HAP-1 (cell line): Measurements from ENCODE around the gene DAB1.

Experiments used
- DNase-seq, 2 experiments: peaks; one replicate each; pipeline ENCODE4 v3.0.0-alpha.2; 2016 to 2020; ENCODE audit warnings: low spot score in 2 of 2
- H3K27me3 ChIP-seq: fragments of 250-450 bp; sonication (Bioruptor Pico); 2 replicates; pipeline ENCODE4 v1.5.1; 2020; ENCODE audit warnings: low read depth, mild to moderate bottlenecking, moderate library complexity
- H3K36me3 ChIP-seq: fragments of 250-450 bp; sonication (Bioruptor Pico); replicated peaks from 2 replicates; pipeline ENCODE4 v1.5.1; 2020; ENCODE audit warnings: mild to moderate bottlenecking
- H3K4me1 ChIP-seq: fragments of 250-450 bp; sonication (Bioruptor Pico); 2 replicates; pipeline ENCODE4 v1.5.1; 2020; ENCODE audit warnings: mild to moderate bottlenecking
- H3K4me3 ChIP-seq: fragments of 250-450 bp; sonication (Bioruptor Pico); 2 replicates; pipeline ENCODE4 v1.5.1; 2020; ENCODE audit warnings: mild to moderate bottlenecking, moderate library complexity
- H3K9me3 ChIP-seq: fragments of 250-450 bp; sonication (Bioruptor Pico); 2 replicates; pipeline ENCODE4 v1.5.1; 2020; ENCODE audit warnings: mild to moderate bottlenecking, moderate library complexity
- in situ Hi-C: fragments of 300-500 bp; cut with MboI; formaldehyde crosslinking; loops from 3 replicates; pipeline ENCODE4 v1.14.3; 2020; ENCODE audit warnings: low sequenced_read_pairs, inconsistent platforms, mixed read lengths

Gene DAB1

DNA sequence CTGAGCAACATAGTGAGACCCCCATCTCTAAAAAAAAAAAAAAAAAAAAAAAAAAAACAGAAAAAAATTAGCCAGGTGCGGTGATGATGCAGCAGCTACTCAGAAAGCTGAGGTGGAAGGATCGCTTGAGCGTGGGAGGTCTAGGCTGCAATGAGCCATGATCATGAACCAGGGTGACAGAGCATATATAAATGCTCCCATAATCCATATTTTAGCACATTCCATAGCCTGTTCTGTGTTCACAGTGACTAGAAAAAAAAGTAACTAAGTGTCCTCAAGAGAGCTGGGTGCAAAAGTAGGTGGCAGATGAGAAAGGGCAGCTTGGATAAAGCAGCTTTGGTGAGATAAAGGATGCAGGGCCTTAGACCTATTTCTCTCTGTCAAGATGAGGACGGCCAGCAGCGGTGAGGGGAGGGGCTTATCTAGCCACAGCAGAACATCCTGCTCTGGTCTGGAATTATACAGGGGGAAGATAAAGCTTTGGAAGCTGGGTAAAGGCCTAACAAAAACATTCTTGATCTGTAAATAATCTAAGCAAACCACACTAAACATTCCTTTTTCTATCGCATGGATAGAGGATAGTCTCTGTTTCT is 205.3 kb downstream of the DAB1 start:
- in situ Hi-C loops: no loop called here
- Histone ChIP-seq H3K36me3 (no peaks in the 10 kb centered on the region), H3K27me3 (no peaks in the 10 kb centered on the region), H3K9me3 (no peaks in the 10 kb centered on the region), H3K4me1 (no peaks in the 10 kb centered on the region), H3K4me3 (no peak overlapping the region)
- DNase-seq: no peak

DNA sequence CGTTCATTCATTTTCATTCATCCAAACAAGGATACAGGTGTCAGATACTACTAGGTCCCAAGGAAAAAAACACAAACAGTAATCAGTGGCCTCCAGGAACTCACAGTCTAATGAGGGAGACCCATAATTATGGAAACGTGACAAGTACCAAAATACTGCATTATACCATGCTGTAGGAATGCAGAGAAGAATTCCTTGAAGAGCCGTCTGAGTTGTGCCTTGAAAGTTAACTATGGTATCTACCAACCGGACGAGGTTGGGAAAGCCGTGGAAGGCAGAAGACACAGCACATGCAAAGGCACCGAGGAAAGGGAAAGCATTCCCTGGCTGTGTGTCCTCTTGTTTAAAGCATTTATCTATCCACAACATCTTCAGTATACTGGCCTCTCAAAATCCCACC is 206.0 kb downstream of the DAB1 start:
- Histone ChIP-seq H3K36me3 (no peaks in the 10 kb centered on the region), H3K4me3 (no peak overlapping the region), H3K4me1 (no peaks in the 10 kb centered on the region), H3K27me3 (no peaks in the 10 kb centered on the region), H3K9me3 (no peaks in the 10 kb centered on the region)
- no peak for DNase-seq
- in situ Hi-C loops: no loop called here

- H3K4me1 ChIP-seq: no peaks in the 10 kb centered on the region
- in situ Hi-C loops: no loop called here
- H3K4me3 ChIP-seq: no peak overlapping the region
- no peaks in the 10 kb centered on the region for H3K27me3 ChIP-seq
- DNase-seq: no peak
- H3K36me3 ChIP-seq: no peaks in the 10 kb centered on the region
- H3K9me3 ChIP-seq: no peaks in the 10 kb centered on the region
Measured at GRCh38 chr1:57214951-57215575, 208.8 kb downstream of the DAB1 start.

- Histone ChIP-seq H3K9me3 (no peaks in the 10 kb centered on the region), H3K27me3 (no peaks in the 10 kb centered on the region), H3K4me3 (no peak overlapping the region), H3K36me3 (no peaks in the 10 kb centered on the region), H3K4me1 (no peaks in the 10 kb centered on the region)
- in situ Hi-C loops: no loop called here
- DNase-seq: no peak
Measured at GRCh38 chr1:57210881-57211280, 213.0 kb downstream of the DAB1 start.

DNA sequence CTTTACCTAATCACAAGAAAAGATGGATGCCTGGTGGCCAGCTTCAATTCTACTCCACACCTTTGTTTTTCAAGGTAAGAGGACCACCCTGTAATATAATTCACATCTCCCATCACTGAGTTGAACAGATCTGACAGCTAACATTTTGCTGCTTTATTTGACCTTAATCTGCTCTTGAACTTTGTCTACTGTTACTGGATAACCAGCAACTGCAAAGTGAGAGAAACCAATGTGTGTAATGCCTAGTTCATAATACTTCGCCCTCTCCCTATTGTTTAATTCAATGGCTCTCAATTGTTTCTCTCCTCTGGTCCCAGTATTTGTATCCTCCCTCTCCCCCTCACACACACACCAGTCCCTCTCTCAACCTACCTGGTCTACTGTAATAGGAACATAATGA is 214.4 kb downstream of the DAB1 start:
- no peak overlapping the region for H3K4me3 ChIP-seq
- in situ Hi-C loops: no loop called here
- H3K27me3 ChIP-seq: no peaks in the 10 kb centered on the region
- H3K9me3 ChIP-seq: no peaks in the 10 kb centered on the region
- H3K36me3 ChIP-seq: no peaks in the 10 kb centered on the region
- no peaks in the 10 kb centered on the region for H3K4me1 ChIP-seq
- no peak for DNase-seq

GRCh38 chr1:57208741-57209302 is 215.0 kb downstream of the DAB1 start:
- no peak overlapping the region for H3K4me3 ChIP-seq
- no peaks in the 10 kb centered on the region for H3K27me3 ChIP-seq
- in situ Hi-C loops: no loop called here
- no peaks in the 10 kb centered on the region for H3K4me1 ChIP-seq
- no peak for DNase-seq
- no peaks in the 10 kb centered on the region for H3K36me3 ChIP-seq
- H3K9me3 ChIP-seq: no peaks in the 10 kb centered on the region

GRCh38 chr1:57206038-57206437 is 217.8 kb downstream of the DAB1 start:
- H3K36me3 ChIP-seq: no peaks in the 10 kb centered on the region
- H3K4me1 ChIP-seq: no peaks in the 10 kb centered on the region
- no peak overlapping the region for H3K4me3 ChIP-seq
- H3K27me3 ChIP-seq: no peaks in the 10 kb centered on the region
- in situ Hi-C loops: no loop called here
- no peak for DNase-seq
- no peaks in the 10 kb centered on the region for H3K9me3 ChIP-seq

DNA sequence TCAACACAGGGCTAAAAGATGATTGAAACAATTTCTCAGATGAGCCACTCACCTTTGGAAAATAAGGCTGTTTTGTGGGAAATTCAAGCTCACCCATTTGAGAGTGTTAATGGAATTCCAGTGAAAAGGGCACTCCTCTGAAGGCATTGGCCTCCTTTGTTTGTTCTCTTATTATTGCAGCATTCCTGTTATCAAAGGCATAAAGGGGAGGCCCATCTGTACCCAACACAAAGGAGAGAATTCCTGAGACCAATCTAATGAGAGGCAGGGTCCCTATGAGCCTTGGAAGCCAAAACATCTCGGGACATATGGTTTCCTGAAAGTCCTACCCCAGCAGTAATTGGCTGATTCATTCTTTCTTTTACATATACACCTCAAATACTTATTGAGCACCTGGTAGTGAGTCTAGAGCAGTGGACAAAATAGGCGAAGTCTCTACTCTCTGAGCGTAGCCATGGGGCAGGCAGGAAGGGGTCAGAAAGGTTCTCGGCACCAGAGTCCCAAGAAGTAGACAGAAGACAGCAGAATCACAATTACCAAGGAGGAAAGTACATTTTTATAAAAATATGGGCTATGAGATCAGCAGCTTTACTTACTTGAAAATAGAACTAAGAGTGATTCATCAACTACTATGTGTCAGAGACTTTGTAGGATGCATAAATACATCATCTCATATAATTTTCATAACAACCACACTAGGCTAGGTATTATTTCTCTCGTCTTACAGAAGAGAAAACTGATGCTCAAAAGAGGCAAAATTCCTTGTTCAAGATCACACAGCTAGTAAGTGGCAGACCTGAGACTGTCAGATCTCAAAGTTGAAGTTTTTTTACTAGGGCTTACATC is 218.7 kb downstream of the DAB1 start:
- H3K27me3 ChIP-seq: no peaks in the 10 kb centered on the region
- no peak overlapping the region for H3K4me3 ChIP-seq
- no peaks in the 10 kb centered on the region for H3K4me1 ChIP-seq
- peak in 1 of 2 experiments; percentile 26 for DNase-seq
- H3K9me3 ChIP-seq: no peaks in the 10 kb centered on the region
- in situ Hi-C loops: no loop called here
- no peaks in the 10 kb centered on the region for H3K36me3 ChIP-seq

DNA sequence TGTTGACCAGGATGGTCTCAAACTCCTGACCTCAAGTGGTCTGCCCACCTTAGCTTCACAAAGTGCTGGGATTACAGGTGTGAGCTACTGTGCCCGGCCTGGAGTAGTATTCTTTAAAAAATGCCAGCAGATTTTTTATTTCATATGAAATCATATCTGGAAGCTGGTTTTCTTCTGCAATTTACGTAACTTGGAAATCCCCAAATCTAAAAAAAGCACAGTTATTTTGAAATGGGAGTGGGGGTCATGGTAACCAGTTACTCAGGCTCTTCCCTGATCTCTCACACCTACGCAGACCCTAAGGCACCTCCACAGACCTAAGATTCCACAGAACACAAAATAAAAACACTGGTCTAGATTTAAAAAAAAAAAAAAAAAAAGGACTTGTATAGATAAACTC is 219.8 kb downstream of the DAB1 start:
- in situ Hi-C loops: no loop called here

GRCh38 chr1:57202241-57202640 is 221.6 kb downstream of the DAB1 start:
- H3K27me3 ChIP-seq: no peaks in the 10 kb centered on the region
- no peak overlapping the region for H3K4me3 ChIP-seq
- H3K9me3 ChIP-seq: no peaks in the 10 kb centered on the region
- H3K36me3 ChIP-seq: no peaks in the 10 kb centered on the region
- DNase-seq: no peak
- in situ Hi-C loops: no loop called here
- H3K4me1 ChIP-seq: no peaks in the 10 kb centered on the region

More for the DNA sequence above, 219.8 kb downstream of the DAB1 start:
- Histone ChIP-seq H3K36me3 (no peaks in the 10 kb centered on the region), H3K27me3 (no peaks in the 10 kb centered on the region), H3K4me1 (no peaks in the 10 kb centered on the region), H3K9me3 (no peaks in the 10 kb centered on the region), H3K4me3 (no peak overlapping the region)
- no peak for DNase-seq

GRCh38 chr1:57198912-57199311 is 224.9 kb downstream of the DAB1 start:
- in situ Hi-C loops: no loop called here
- no peak for DNase-seq
- no peaks in the 10 kb centered on the region for H3K36me3 ChIP-seq
- no peaks in the 10 kb centered on the region for H3K9me3 ChIP-seq
- H3K27me3 ChIP-seq: no peaks in the 10 kb centered on the region
- H3K4me3 ChIP-seq: no peak overlapping the region
- H3K4me1 ChIP-seq: no peaks in the 10 kb centered on the region

DNA sequence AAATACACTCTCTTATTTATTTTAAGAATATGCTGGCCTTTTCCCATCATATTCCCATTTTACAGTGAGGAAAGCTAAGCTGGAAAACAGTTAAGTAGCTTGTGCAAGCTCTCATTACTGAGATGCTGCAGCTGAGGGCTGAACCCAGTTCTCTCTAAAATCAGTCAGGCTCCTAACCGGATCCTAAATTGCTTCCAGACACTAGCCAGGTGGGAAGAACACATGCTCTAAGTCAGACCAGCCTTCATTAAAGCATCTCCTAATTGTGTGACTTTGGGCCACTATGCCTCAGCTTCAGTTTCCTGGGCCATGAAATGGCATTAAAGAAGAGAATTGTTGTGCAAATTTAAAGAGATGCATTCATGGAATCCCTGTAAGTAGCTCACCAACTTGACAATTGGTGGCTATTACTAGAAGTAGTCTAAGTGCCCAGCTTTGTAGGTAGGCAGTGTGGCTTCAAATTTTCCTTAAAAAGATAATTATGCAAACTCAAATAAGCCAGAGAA is 228.4 kb downstream of the DAB1 start:
- Histone ChIP-seq H3K36me3 (no peaks in the 10 kb centered on the region), H3K4me1 (no peaks in the 10 kb centered on the region), H3K27me3 (no peaks in the 10 kb centered on the region), H3K9me3 (no peaks in the 10 kb centered on the region), H3K4me3 (no peak overlapping the region)
- no peak for DNase-seq
- in situ Hi-C loops: no loop called here

GRCh38 chr1:57192222-57192621 is 231.6 kb downstream of the DAB1 start:
- DNase-seq: no peak
- Histone ChIP-seq H3K36me3 (no peaks in the 10 kb centered on the region), H3K9me3 (no peaks in the 10 kb centered on the region), H3K4me1 (no peaks in the 10 kb centered on the region), H3K4me3 (no peak overlapping the region), H3K27me3 (no peaks in the 10 kb centered on the region)
- in situ Hi-C loops: no loop called here

DNA sequence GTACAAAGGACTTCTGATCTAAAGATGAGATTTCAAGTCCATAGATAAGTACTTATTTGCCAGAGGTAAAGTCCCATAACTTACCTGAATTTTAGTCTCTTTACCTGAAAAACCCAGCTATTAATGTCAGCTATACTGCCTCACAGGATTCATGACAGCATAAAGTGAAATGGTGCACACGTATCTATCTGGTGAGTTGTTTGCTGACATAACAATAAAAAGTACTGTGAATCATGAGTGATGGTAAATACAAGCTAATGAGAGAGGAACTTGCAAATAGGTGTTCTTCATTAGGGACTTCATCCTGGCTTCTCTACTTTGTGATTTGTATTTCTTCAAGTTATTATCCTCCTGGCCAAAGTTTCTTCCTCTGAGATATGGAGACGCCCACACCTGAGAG is 233.0 kb downstream of the DAB1 start:
- no peaks in the 10 kb centered on the region for H3K4me1 ChIP-seq
- no peak for DNase-seq
- H3K4me3 ChIP-seq: no peak overlapping the region
- in situ Hi-C loops: no loop called here
- no peaks in the 10 kb centered on the region for H3K36me3 ChIP-seq
- H3K9me3 ChIP-seq: no peaks in the 10 kb centered on the region
- H3K27me3 ChIP-seq: no peaks in the 10 kb centered on the region
